ENCODE results near the gene RPP25. TPM values are rescaled to one million over a fixed set of nuclear protein-coding genes. Genes with fewer than 3 reads are reported as not detected.
A peak's percentile ranks its signal among the peaks of the same experiment; 100 is the strongest.

The RPP25 gene
- total RNA-seq, 1 experiment from 2014 or later = 31.3 TPM

GRCh38 chr15:74995779-74996765 is 39.5 kb upstream of the RPP25 start:
- peak; percentile 59 for DNase-seq (ENCODE audit: low spot score)
- H3K9me3 Mint-ChIP-seq = no peaks in the 10 kb centered on the region
- ChIA-PET CTCF (interaction anchor here (0.6 to 2.7 kb wide), 21 partner anchors 12 to 372 kb away, joined by 3 to 17 read pairs (median 5); partner anchors contain the start of genes C15orf39, CSK, PPCDC and RPP25), POLR2A (interaction anchor here (0.5 to 1.4 kb wide), 6 partner anchors 22 to 604 kb away, joined by 3 to 14 read pairs (median 4); partner anchors contain the start of genes RPP25 and SIN3A)
- peaks cover 14% of the 10 kb centered on the region for H3K36me3 Mint-ChIP-seq
- H3K4me1 Mint-ChIP-seq = peaks cover 20% of the 10 kb centered on the region
- peaks cover 18% of the 10 kb centered on the region for H3K27me3 Mint-ChIP-seq (ENCODE audit: low read depth)
- ATAC-seq = peak; percentile 46
- peak overlapping the region; percentile 79 for H3K4me3 Mint-ChIP-seq
- no peak overlapping the region for H3K27ac Mint-ChIP-seq
- TF ChIP-seq ATF3 (CRISPR knock-in tag; conservative IDR thresholded peaks at IDR 0.05) (no peak), TP53 (CRISPR knock-in tag; IDR thresholded peaks at IDR 0.05) (no peak), SP1 (CRISPR knock-in tag; conservative IDR thresholded peaks at IDR 0.05) (no peak), PRRX2 (CRISPR knock-in tag; IDR thresholded peaks at IDR 0.05) (no peak), SMAD4 (CRISPR knock-in tag; IDR thresholded peaks at IDR 0.05) (no peak), ZNF416 (CRISPR knock-in tag; IDR thresholded peaks at IDR 0.05) (no peak), ZBTB43 (CRISPR knock-in tag; IDR thresholded peaks at IDR 0.05) (no peak), NFYB (CRISPR knock-in tag; conservative IDR thresholded peaks at IDR 0.05; ENCODE audit: low read depth) (no peak), STAT6 (CRISPR knock-in tag; conservative IDR thresholded peaks at IDR 0.05; ENCODE audit: low read depth) (no peak), HMGXB4 (CRISPR knock-in tag; IDR thresholded peaks at IDR 0.05) (no peak), E2F5 (CRISPR knock-in tag; IDR thresholded peaks at IDR 0.05) (no peak), ZNF138 (CRISPR knock-in tag; conservative IDR thresholded peaks at IDR 0.05) (0 out of 2 replicates have a peak, but pooled peaks have one; percentile 46), IRF1 (CRISPR knock-in tag; IDR thresholded peaks at IDR 0.05) (0 out of 2 replicates have a peak, but pooled peaks have one; percentile 21), MAX (CRISPR knock-in tag; IDR thresholded peaks at IDR 0.05) (no peak), USF1 (CRISPR knock-in tag; IDR thresholded peaks at IDR 0.05) (no peak; the same call in 1 of the 2 replicates), PRDM15 (CRISPR knock-in tag; IDR thresholded peaks at IDR 0.05) (no peak), NR1H2 (CRISPR knock-in tag; IDR thresholded peaks at IDR 0.05) (no peak), ETV6 (CRISPR knock-in tag; IDR thresholded peaks at IDR 0.05) (peak; percentile 32; the same call in 1 of the 2 replicates)

Measured in WTC11 (cell line).